K562 (cell line): ENCODE results near the gene IGFBP4. TPM values are rescaled to one million over a fixed set of nuclear protein-coding genes. Genes with fewer than 3 reads are reported as not detected.

Source experiments
- ATF3 ChIP-seq, 2 experiments: fragments of 450-650 bp in 1 of 2; sonication (generic) in 1 of 2; formaldehyde crosslinking in 1 of 2; IDR thresholded peaks in 1 of 2; conservative IDR thresholded peaks in 1 of 2; 2 replicates each; pipeline versions ENCODE4 v1.6.1 to v1.8.1; 2016 to 2023; ENCODE audit warnings: mild to moderate bottlenecking in 2 of 2, moderate library complexity in 2 of 2, inconsistent platforms in 1 of 2, missing genetic modification reagents in 1 of 2
- ATF4 ChIP-seq: fragments of 450-650 bp; formaldehyde crosslinking; IDR thresholded peaks from 2 replicates; pipeline ENCODE4 v1.4.0; 2022; ENCODE audit warnings: mild to moderate bottlenecking, moderate library complexity
- DNMT1 ChIP-seq: fragments of 450-650 bp; IDR thresholded peaks from 2 replicates; pipeline ENCODE4 v1.6.1; 2016; ENCODE audit warnings: antibody characterized with exemption, mild to moderate bottlenecking
- E2F6 ChIP-seq, 2 experiments: IDR thresholded peaks; 2 replicates each; pipeline ENCODE4 v1.6.1; 2011; ENCODE audit warnings: borderline replicate concordance in 1 of 2, control low read depth in 1 of 2, low read depth in 1 of 2, low read length in 1 of 2, mild to moderate bottlenecking in 1 of 2, mixed read lengths in 1 of 2, moderate library complexity in 1 of 2; ENCODE audit not compliant: insufficient read depth in 1 of 2, insufficient read length in 1 of 2, poor library complexity in 1 of 2, severe bottlenecking in 1 of 2; ENCODE audit errors: extremely low read depth in 1 of 2
- HBP1 ChIP-seq: fragments of 450-650 bp; formaldehyde crosslinking; IDR thresholded peaks from 2 replicates; pipeline ENCODE4 v1.4.0; 2022; ENCODE audit warnings: missing genetic modification characterization
- LCOR ChIP-seq: sonication (generic); formaldehyde crosslinking; IDR thresholded peaks from 2 replicates; pipeline ENCODE4 v1.8.0; 2022; ENCODE audit warnings: mild to moderate bottlenecking, missing genetic modification reagents
- MLX ChIP-seq, 2 experiments: fragments of 450-650 bp in 1 of 2; sonication (generic) in 1 of 2; formaldehyde crosslinking; conservative IDR thresholded peaks; 2 replicates each; pipeline versions ENCODE4 v1.4.0 to v1.8.1; 2020 to 2022; ENCODE audit warnings: mild to moderate bottlenecking in 1 of 2, missing genetic modification reagents in 1 of 2
- MXD1 ChIP-seq: fragments of 250-450 bp; sonication (Bioruptor Pico); IDR thresholded peaks from 2 replicates; pipeline ENCODE4 v1.8.0; 2021; ENCODE audit warnings: borderline replicate concordance, mild to moderate bottlenecking, moderate library complexity; ENCODE audit not compliant: poor library complexity, severe bottlenecking
- NCOR1 ChIP-seq: fragments of 450-650 bp; IDR thresholded peaks from 2 replicates; pipeline ENCODE4 v1.6.1; 2016; ENCODE audit warnings: mild to moderate bottlenecking, moderate library complexity
- SIX5 ChIP-seq, 2 experiments: IDR thresholded peaks; 2 replicates each; pipeline ENCODE4 v1.6.1; 2011; ENCODE audit warnings: low read length in 2 of 2, borderline replicate concordance in 1 of 2, low read depth in 1 of 2, mild to moderate bottlenecking in 1 of 2, moderate library complexity in 1 of 2; ENCODE audit not compliant: insufficient read depth in 1 of 2
- STAG1 ChIP-seq: sonication (generic); formaldehyde crosslinking; IDR thresholded peaks from 2 replicates; pipeline ENCODE4 v1.5.0; 2020; ENCODE audit warnings: missing genetic modification reagents, borderline replicate concordance
- TAF1 ChIP-seq: IDR thresholded peaks from 2 replicates; pipeline ENCODE4 v1.6.1; 2011; ENCODE audit warnings: mild to moderate bottlenecking, low read length, moderate library complexity; ENCODE audit not compliant: insufficient read depth, control insufficient read depth, severe bottlenecking; ENCODE audit errors: extremely low read depth
- TEAD2 ChIP-seq: fragments of 450-650 bp; IDR thresholded peaks from 2 replicates; pipeline ENCODE4 v1.6.1; 2016; ENCODE audit warnings: missing genetic modification characterization, control low read depth, missing compliant biosample characterization
- ZBTB7A ChIP-seq: IDR thresholded peaks from 2 replicates; pipeline ENCODE4 v1.6.1; 2011; ENCODE audit warnings: low read depth, mild to moderate bottlenecking, low read length, moderate library complexity, borderline replicate concordance; ENCODE audit not compliant: control insufficient read depth
- ZFP91 ChIP-seq: sonication (generic); formaldehyde crosslinking; IDR thresholded peaks from 2 replicates; pipeline ENCODE4 v1.8.0; 2022; ENCODE audit warnings: mild to moderate bottlenecking, missing genetic modification reagents
- ZNF165 ChIP-seq: fragments of 250-450 bp; sonication (Bioruptor Pico); IDR thresholded peaks from 2 replicates; pipeline ENCODE4 v1.4.0; 2020; ENCODE audit warnings: borderline replicate concordance
- ZNF445 ChIP-seq: fragments of 250-450 bp; sonication (Bioruptor Pico); IDR thresholded peaks from 2 replicates; pipeline ENCODE4 v1.4.0; 2020; ENCODE audit warnings: low read depth, mild to moderate bottlenecking, moderate library complexity
- polyA plus RNA-seq, 8 experiments: library from polyadenylated mRNA; depleted of rRNA in 4 of 8; stranded (reverse) in 5 of 8; unstranded in 3 of 8; fragments of >200 nt; fragmentation: Nextera tagmentation in 2 of 8; fragmentation: Illumina TruSeq in 1 of 8; extraction: Ambion mirVana in 2 of 8; extraction: Trizol in 1 of 8; gene quantifications; 2 replicates each; pipeline versions ENCODE4 v1.2.1 to v1.2.3, GENCODE V29; 2011 to 2014; ENCODE audit warnings: inconsistent platforms in 1 of 8, missing spikeins in 1 of 8
- total RNA-seq, 7 experiments: library from RNA; depleted of rRNA in 6 of 7; stranded (reverse); fragments of >200 nt in 6 of 7; fragmentation: Illumina TruSeq in 2 of 7; extraction: Trizol in 2 of 7; gene quantifications; 2 replicates each; pipeline versions ENCODE4 v1.2.1 to v1.2.3, GENCODE V29; 2011 to 2021; ENCODE audit warnings: low replicate concordance in 1 of 7

Gene IGFBP4
- total and polyA plus RNA-seq, 9 of the 15 experiments (the other 6 are each of a cell fraction or from before 2014, with no cell fraction given), result 8.8 to 99.8 (median 18.6) TPM

- TF ChIP-seq ZBTB7A (0 out of 2 replicates have a peak, but pooled peaks have one; percentile 56), SIX5 (IDR thresholded peaks at IDR 0.05; ENCODE audit: borderline replicate concordance in 1 of 2, insufficient read depth in 1 of 2, low read depth in 1 of 2, low read length in 2 of 2) (no peak), MLX (CRISPR knock-in tag; conservative IDR thresholded peaks at IDR 0.05) (no peak), TAF1 (no peak), HBP1 (no peak), MXD1 (CRISPR knock-in tag) (no peak), ATF4 (CRISPR knock-in tag) (no peak), NCOR1 (no peak), TEAD2 (no peak), STAG1 (no peak), DNMT1 (no peak), ZFP91 (CRISPR knock-in tag) (no peak), LCOR (no peak), E2F6 (IDR thresholded peaks at IDR 0.05; ENCODE audit: borderline replicate concordance in 1 of 2, extremely low read depth in 1 of 2, insufficient read depth in 1 of 2, insufficient read length in 1 of 2, low read depth in 1 of 2, low read length in 1 of 2, poor library complexity in 1 of 2, severe bottlenecking in 1 of 2) (no peak), ATF3 (IDR thresholded peaks at IDR 0.05) (peak; percentile 75), ATF3 (CRISPR knock-in tag; conservative IDR thresholded peaks at IDR 0.05) (no peak), ZNF445 (CRISPR knock-in tag) (no peak), ZNF165 (CRISPR knock-in tag) (no peak)
Observed at GRCh38 chr17:40485851-40486521, 42.7 kb downstream of the IGFBP4 start (continued).
